ENCODE measurements around the gene PRSS38.

PRSS38 gene

DNA sequence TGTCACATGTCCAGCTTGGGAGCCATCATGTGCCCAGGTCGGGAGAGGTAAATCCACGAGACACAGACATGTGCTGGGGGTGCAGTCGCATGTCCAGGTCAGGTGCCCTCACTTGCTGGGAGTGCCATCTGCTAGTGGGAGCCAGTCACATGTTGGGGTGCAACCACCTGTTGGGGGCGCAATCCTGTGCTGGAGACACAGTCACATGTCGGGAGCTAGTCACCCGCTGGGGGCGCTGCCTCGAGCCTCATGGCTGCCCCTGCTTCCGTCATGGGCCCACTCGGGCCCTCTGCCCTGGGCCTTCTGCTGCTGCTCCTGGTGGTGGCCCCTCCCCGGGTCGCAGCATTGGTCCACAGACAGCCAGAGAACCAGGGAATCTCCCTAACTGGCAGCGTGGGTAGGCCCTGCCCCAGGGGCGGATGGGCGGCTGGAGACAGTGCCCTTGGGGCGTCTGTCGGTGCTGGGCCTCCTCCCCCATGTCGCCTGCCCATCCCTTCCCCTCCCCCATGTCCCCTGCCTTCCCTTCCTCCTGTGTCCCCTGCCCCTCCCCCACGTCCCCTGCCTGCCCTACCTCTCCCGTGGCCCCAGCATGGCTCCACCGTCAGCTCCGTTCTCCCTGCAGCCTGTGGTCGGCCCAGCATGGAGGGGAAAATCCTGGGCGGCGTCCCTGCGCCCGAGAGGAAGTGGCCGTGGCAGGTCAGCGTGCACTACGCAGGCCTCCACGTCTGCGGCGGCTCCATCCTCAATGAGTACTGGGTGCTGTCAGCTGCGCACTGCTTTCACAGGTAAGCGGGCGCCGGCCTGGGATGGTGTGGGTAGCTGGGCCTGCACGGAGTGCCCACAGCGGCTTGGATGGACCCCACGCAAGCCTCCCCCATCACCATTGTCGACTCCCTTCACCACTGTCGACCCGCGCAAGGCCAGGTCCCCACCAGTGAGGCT lies at the start of gene PRSS38:
PRSS38 (plus strand) TSS at position 208 of the 942 bp plus-strand sequence; CDS start at position 250, 42 bp downstream.
- DNase-seq, result no peak

DNA sequence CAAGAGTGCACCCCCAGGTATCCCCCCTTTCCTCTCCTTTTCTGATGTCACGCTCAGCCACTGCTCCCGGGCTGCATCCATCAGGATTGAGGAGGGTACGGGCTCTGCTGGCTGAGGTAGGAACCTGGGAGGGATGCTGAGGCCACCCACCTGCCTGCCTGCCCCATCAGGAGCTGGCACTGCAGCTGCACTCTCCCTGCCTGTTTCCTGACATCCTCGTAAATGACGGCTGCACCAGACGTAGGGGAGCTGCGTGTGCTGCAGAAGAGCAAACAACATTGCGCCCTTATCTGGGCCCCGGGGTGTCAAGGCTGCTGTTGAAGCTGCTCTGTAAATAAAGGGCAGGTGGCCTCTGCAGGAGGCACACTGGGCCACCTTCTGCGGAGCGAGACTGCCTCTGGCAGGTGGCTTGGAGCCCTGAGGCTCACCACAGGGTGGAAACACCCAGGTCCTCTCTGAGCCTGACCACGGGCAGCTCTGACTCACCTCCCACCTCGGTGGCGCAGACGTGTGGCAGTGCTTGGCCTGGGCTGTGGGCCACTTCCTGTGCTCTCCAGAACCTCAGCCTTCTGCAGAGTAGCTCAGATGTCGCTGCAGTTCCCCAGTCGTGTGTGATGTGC lies 49.4 kb upstream of the PRSS38 start:
- DNase-seq, result peak; percentile 44

DNA sequence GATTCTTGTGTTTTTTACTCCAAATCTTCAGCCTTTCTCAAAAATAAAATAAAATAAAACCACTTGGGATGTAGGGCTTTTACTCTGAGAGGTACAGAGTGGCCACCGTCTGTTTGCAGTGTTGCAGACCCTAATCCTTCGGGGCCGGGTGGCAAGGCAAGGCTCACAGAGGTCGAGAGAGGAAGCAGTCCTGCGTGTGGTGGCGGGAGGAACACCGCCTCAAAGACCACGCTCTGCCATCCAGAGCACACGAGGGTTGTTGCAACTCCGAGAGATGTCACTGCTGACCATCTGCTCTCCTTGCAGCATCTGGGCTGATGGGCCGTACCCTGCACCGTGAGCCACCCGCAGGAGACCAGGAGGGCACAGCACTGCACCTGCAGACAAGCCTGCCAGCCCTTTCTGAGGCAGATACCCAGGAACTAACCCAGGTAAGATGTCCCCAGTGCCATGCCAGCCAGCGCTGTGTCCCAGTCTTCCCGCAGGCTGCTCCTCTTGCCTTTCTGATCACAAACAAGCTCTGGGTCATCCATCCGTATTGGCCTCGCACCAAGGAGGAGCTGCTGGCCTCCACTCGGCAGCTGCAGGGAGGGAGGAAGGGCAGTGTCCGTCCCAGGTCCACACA lies 48.7 kb upstream of the PRSS38 start:
- DNase-seq, result no peak

DNA sequence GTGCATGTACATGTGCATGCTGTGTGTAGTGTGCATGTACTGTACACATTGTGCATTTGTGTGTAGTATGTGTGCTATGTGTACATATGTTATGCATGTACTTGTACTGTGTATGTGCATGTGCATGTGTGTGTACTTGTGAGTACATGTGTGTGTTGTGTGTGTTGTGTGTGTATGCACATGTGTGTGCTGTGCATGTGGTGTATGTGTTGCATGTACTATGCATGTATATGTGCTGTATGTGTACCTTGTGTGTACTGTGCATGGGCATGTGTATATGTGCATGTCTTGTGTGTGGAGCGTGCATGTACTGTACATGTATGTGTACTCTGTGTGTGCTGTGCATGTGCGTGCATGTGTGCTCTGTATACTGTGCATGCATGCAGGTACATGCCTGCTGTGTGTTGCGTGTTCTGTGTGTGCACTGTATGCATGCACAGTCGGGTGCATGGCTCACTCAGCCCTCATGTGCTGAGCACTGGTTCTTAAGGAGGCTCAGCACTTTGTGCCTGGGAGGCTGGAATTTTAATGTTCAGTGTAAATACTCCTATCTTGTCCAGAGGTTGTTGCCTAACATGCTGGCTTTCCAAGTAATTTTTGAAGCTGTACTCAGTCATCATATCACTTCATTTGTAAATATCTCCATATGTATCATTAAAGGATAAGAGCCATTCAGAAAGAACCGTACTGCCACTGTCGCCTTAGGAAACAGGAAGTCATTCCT lies 47.9 kb upstream of the PRSS38 start:
- DNase-seq, result no peak

DNA sequence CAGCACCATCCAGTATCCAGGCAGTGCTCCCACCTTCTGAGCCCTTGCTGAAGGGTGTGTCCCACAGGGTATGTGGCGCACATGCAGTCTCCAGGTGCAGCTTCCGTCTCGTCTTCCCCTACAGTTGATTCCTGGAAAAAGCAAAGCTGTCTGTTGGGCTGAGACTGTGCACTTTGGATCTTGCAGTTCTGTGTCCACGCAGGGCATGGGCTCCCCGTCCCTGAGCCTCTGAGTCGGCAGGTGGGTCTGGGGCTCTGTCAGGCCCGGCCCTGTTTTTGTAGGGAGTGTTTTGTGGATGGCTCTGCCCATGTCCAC lies 47.4 kb upstream of the PRSS38 start:
- no peak for DNase-seq

DNA sequence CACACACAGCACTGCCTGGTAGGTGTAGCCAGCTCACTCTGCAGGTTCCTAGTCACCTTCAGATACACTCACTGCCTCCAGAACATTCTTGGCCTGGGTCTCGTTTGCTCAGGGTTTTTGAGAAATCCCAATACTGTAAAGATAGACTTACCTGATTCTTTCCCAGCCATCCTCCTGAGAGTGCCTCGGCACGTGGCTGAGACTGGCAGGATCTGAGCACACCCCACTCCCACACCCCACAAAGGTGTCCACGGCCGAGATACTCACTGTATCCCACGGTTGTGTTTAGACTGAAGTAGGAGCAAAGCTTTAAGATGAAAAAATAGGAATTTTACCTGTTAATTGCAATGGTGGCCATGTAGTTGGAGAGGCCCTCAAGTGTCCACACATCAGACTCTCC lies 46.8 kb upstream of the PRSS38 start:
- no peak for DNase-seq

DNA sequence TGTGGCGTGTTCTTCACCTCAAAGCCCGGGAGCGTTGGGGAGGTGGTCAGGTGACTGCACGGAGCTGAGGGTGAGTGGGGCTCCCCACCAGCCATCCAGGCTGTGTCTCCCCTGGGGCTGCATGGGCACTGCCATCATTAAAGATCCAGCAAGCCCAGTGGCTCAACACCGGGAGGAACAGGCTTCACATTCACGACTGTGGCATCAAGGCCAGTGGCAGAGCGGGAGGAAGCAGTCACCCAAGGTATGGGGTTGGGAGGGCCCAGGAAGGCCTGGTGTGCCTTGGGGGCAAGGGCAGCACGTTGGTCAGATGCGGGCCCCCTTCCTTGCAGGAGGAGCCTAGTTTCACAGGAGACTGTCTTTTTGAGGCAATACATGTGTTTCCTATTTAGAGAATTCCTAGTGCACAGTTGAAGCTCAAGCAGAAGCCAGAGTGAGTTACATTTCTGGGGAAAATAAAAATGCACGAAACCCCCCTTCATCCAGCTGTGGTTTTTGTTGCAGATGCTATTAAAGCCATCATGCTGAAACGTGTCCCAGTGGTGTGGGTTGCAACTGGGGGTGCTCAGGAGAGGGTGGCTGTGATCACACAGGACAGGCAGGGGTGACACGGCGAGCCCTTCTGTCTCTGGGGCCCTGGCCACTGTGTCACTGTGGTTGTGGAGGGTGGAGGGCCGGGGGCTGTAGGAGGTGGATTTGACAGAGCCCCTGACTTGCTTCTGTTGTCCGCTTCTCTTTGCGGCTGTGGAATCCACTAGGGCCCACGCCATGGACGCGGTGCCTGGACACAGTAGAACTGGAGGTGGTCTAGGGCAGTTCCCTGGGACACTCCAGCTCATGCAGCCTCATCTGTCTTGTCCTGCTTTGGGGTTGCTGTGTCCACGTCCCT lies 46.2 kb upstream of the PRSS38 start:
- no peak for DNase-seq

DNA sequence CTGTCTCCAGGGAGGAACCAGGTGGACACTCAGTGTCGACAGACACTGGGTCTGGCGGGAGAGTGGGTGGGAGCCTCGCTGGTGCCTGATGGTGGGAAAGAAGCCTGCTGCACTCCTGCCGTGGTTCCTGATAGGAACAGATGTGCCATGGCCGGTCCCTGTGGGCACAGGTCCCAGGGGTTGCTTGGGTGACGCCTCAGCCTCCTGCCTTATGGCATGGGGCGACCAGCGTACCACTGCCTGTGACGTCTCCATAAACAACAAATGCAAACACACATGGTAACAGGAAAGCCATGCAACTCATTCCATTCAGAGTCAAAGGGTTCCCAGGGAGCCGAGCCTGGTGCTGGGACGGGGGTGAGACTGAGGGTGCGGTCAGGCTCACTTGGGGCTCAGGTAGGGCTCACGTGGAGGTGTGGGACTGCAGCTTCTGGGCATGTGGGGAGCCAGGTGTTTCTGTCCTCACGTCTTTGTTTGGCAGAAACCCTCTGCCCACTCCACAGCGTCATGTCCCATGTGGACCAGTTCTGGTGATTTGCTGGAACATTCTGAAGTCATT lies 45.5 kb upstream of the PRSS38 start:
- no peak for DNase-seq

DNA sequence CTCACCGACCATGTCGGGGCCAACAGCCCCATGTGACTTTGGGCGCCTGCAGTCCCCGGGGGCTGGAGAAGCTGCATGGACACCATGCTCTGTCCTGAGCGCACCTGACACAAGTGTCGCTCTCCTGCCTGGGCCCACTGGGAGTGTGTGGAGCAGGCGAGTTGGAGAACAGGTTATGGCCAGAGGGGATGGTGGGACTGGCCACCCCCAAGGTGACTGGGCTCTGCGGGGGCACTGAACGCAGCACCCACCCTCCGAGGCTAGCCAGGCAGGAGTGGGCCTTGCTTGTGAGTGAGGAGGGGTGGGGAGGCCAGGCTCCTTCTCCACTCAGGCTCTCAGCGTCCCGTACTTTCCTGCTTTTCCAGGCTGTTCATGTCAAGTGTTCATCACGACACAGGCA lies 44.7 kb upstream of the PRSS38 start:
- DNase-seq, result no peak

DNA sequence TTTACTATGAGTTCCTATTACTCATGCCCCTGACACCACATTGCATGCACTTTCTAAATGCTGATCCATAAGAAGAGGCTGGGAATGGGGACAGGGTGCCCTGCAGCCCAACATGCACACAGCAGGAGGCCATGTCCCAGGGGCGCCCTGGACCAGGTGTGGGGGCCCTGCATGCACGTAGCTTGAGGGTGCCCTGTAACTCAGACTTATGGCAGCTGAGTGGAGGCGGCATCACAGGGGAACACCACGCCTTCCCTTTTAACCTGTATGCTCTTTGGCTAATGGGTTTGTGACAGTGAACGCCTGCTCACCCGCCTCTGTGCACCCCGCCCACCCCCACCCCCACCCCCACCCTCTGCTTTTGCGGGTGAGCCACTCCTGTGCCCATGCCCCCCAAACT lies 44.1 kb upstream of the PRSS38 start:
- DNase-seq, result no peak

DNA sequence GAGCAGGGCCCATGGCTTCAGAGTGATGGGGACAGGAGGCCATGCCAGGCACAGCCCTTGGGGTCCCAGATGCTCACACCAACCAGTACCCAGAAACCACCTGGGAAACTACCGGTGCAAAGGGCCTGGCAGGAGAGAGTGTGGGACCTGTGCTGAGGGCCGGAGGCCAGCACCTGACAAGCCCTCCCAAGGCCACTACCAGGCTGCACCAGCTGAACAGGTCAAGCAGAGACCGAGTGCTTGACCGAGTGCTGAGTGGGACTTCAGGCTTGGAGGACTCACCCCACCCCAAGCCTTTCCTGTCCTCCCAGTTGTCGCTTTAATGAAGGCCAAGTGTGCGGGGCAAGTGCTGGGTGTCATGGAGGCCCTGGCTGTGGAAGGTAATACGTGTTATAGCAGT lies 43.7 kb upstream of the PRSS38 start:
- DNase-seq, result no peak

DNA sequence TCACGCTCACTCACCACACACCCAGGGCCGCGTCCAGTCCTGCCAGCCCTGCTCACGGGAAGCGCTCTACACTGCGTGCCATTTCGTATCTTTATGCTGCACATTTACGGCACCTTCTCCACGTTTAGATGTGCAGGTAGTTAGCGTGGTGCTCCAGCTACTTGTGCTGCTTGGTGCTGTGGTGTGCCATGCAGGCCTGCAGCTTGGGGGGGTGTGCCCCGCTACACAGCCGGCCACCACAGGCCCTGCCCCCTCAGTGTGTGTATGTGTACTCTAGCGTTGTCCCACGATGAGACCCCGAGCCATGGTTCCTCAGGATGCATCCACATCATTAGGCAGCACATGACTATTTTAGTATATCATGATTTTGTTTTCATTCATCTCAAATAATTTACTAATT lies 41.9 kb upstream of the PRSS38 start:
- no peak for DNase-seq

DNA sequence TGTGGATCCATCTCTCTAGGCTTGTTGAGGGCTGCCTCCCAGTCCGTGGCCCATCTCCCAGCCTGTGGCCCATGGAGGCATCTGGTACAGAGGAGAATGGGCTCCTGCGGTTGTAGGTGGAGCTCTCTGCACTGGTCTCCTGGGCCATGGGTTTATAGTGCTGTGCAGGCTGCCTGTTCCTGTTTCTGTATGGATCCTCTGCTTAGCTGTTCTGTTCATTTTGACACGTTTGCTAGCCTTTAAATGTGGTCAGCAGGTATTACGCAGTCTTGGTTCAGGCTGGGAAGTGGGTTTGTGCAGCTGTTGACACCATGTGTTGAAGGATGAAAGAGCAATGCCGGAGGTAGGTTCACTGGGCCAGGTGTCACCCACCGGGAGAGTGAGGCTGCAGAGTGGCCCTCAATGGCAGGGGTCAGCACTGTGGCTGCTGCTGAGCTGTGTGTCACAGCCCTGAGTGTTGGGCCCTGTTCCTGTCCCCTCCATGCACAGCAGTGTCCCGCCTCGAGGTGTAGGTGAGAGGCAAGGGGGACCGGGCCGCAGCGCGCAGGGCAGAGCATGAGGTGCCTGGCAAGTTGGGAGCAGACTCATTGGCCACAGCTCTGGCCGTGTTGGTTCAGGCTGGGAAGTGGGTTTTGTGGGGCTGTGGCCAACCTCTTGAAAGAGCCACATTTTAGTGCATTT lies 41.3 kb upstream of the PRSS38 start:
- DNase-seq, result no peak

DNA sequence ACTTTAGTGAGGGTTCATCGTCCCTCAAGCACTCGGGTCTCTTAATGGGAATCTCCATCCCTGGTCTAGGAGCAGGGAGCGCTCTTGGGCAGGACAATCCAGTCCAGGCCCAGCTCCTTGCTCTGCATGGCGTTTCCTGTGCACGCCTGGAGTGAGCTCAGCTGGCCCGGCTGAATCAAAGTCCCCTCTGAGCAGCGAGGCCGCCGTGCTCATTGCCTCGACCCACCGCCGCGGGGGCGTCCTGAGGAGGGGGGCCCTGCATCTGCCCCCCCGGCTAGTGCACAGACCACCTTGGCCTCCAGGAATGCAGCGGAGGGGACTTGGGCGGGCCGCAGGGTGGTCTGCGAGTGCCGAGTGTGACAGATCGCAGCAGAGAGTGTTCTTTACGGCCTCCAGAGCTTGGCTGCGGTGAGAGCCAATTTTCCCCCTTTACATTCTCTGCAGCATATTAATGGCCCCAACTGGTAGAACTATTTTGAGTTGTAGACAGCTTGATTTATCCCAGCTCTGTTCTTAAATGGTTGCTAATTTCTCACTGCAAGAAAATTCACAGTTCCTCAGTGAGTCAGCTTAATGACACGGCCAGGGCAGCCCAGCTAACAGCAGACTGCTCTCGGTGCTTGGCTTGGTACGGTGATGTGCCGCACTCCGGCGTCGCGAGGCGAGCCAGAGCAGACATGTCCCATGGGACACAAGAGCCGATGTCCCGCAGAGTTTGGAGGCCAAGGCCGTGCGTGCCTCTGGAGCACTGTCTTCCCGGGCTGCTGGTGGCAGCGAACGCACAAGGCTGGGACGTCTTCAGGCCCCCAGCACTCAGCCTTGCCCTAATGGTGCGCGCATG lies 40.4 kb upstream of the PRSS38 start:
- DNase-seq, result no peak

DNA sequence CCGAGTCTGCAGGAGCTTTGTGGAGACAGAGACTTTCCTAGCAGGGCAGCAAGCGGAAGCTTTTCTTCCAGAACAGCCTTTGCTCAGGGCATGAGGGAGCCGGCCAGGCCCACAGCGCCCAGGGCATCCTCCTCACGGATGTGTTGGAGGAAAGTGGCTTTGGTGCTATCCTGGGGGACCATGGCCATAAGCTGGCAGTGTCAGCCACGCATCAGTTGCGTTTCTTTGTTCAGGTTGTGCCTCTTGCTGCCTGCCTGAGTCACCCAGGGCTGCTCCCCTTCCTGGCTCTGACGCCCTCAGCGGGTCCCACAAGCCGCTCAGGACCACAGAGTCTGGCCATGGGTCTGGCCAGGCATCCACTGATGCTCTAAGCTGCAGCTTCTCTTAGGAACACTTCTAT lies 39.6 kb upstream of the PRSS38 start:
- DNase-seq, result no peak

DNA sequence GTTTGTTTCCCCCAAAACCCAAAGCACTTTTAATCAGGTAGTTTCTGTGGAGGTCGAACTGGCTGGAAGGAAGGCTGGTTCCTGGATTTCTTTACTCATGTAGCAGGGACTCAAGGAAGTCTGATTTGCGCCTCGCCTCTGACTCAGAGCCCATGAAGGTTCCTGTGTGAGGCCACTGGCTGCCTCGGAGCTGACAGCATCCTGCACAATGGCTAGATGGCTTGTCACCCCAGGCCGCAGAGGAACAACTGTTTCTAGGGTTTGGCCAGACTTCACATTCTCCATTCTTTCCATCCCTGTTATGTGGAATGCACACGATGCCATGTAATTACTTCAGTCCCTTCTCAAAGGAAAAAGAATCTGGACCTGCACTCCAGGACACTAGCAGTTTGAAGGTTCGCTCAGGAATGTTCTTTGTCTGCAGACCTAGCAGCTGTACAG lies 39.1 kb upstream of the PRSS38 start:
- no peak for DNase-seq

DNA sequence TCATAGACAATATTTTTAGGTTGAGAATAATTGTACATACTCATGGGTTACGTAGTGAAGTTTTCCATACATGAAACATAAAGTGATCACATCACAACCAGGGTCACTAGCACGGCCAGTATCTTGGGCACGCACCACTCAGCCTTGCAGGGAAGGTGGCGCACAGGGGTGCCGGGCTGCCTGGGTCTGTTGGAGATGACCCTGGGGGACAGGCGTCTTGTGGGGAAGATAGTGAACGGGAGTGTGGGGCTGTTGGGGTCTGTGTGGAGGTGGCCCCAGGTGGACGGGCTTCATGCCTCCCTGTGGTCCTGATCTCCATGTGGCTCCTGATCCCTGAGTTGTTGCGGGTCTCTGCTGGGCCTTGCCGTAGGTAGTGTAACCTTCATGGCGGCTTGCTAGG lies 38.3 kb upstream of the PRSS38 start:
- DNase-seq, result no peak

DNA sequence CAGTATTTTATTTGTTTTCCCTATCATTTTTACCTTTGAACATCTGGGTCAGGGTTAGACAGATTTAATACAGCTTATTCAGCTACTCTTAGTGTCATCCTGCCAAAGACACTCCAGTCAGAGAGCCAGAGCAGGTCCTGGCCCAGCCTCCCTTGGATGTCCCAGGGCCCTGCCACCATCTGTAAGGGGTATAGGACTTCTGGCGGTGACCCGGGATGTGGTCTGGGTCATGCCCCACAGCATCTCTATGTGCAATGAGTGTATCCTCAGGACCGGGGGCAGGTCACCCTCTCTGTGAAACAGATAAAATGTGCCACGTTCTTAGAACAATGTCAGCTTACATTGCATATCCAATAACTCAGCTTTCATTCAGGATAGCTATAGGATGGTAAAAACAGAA lies 37.8 kb upstream of the PRSS38 start:
- no peak for DNase-seq

DNA sequence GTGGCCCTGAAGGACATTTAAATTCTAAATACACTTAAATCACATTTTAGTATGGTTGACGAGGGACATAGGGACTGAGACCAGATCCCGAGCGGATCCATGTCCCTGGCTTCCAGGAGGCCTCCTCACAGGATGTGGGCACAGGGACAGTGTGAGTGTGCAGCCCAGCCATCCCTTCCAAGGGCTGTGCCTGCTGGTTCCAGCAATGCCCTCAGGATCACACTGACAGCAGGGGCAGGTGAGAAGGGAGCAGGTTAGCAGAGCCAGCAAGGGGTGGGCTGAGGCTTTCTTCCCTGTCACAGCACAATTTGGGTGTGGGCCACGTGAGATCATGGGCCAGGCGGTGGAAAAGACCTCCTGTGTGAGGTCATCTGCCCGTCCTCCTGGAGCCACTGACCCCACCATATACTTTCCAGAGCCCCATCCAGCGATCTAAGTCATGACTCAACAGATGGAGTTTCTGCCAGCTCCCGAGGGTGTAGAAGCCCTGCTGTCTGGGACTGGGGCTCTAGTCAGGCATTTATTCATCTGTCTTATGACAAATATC lies 37.0 kb upstream of the PRSS38 start:
- no peak for DNase-seq

DNA sequence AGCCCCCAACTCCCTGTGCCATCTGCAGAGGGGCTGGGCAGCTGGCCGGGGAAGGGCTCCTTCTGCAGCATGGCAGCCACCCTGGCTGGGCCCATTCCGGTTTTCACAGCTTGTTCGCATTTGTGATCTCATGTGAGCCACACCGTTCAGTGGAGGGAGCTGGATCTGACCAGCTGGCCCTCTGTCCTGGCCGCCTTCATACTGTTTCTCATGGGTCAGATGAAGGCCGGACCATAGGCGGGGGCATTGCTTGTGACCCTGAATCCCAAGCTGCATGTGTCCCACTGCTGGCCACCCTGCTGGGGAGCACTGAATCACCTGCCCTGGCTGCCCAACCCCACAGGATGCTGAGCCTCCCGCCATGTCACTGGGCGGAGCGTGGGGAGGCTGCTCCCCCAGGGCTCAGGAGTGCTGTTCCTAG lies 36.4 kb upstream of the PRSS38 start:
- DNase-seq, result no peak
